HG03025 (cell line): ENCODE data around the gene ERVV-1.
"Not testable (repeated sequence)": the region's sequence is repeated elsewhere in the genome, so short reads cannot be mapped to it uniquely, and the experiment has no call there.

ENCODE experiments used
- ATAC-seq: cut with Tn5 transposase; IDR thresholded peaks from one replicate; pipeline ENCODE4 v1.9.1; 2021; ENCODE audit warnings: mild to moderate bottlenecking, moderate library complexity; ENCODE audit not compliant: unreplicated experiment, low FRiP score

ERVV-1 gene, protein sequence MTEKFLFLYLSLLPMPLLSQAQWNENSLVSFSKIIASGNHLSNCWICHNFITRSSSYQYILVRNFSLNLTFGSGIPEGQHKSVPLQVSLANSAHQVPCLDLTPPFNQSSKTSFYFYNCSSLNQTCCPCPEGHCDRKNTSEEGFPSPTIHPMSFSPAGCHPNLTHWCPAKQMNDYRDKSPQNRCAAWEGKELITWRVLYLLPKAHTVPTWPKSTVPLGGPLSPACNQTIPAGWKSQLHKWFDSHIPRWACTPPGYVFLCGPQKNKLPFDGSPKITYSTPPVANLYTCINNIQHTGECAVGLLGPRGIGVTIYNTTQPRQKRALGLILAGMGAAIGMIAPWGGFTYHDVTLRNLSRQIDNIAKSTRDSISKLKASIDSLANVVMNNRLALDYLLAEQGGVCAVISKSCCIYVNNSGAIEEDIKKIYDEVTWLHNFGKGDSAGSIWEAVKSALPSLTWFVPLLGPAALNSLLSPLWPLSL

DNA sequence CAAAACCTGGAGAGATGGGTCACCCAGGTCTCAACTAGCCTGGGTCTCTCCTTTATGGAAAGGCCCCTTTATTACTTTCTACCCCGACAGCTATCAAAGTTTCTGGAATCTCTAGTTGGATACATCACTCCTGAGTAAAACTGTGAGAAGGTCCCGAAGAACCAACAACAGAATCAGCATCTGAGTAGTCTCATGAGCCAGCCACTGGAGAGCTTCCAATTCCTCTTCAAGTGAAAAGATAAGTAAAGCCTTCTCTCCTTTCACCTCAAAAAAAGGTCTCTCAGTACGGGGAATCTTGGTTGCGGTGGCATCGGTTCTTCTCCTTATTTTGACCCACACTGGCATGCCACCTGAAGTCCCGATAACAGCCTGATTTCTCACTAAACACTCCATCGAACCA is at the start of gene ERVV-1:
Gene ERVV-1, plus strand, starts transcription at position 301 of the 400 bp plus-strand sequence. CDS start 170 bp downstream, outside the sequence.
- ATAC-seq: no peak

DNA sequence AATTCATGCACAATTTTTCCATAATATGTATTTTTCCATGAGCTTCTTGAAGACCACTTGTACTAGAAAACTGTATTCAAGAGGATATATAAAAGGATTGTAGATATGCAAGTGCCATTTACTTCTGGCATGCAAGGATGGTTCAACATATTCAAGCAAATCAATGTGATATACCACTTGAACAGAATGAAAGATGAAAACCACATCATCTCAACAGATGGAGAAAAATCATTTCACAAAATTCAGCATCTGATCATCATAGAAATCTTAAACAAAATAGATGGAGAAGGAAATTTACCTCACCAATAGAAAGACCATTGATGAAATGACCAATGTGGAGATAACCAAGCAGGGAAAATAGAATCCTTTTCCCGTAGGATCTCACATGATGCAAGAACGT is 45.9 kb upstream of the ERVV-1 start:
- ATAC-seq: no peak

DNA sequence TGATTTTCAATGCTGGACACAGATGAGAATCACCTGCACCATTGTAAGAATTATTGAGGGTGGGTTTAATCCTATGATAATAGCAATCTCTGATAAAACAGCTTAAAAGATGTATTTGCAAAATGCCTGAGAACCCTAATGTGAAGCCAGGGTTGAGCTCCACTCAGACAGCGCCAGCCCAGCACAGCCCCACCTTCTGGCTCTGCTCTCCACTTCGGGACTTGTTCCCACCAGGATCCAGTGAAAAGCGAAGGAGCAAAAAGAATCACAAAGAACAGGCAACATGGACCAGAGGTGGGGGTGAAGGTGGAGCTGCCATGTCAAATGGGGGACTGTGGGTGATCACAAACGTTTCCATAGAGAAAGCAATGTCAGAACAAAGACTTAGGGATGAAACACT is 32.4 kb upstream of the ERVV-1 start:
- ATAC-seq: no peak

DNA sequence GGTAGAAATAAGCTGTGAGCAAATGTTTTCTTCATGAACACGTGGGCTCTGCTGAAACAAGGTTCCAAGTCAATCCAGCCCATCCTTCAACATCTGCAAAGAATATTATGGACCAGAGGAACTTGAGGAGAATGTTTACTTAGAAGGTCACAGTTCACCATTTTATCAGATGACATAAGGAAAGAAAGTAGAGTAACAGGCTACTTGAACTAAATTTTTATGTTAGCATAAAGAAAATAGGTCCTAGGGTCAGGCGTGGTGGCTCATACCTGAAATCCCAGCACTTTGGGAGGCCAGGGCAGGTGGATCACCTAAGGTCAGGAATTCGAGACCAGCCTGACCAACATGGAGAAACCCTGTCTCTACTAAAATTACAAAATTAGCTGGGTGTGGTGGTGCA is 30.6 kb upstream of the ERVV-1 start:
- not testable (repeated sequence) for ATAC-seq

DNA sequence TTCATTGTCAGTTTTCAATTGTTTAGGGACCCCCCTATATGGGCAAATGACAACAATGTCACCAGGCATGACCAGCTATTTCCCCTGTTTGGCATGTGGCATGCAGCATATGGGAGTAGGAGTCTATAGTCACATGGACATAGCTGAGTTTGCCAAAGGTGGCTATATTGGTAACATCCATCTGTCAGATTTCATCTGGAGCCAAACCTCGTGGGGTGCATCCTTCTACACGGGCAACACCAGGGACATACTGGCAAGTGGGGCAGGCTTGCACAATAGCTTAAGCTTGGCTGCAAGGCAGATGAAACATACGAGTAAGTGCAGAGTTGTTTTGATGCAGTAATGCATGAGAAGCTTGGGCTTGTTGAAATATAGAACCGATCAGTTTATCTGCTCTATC is 26.5 kb upstream of the ERVV-1 start:
- ATAC-seq: no peak

DNA sequence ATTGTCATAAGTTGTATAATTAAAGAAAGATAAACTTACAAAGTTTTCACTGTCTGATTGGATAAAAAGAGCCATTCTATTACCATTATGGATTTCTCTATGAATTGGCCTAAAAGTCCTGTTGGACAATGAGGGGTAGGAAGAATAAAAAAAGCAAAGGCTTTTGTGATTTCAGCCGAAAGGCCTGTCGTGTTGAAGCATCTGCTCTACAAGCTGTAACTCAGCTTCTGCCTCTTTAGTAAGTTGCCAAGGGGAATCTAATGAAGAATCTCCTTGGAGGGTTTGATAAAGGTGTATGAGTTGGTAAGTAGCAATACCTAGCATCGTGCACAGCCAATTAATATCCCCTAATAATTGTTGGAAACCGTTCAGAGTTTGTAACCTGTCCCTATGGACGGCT is 25.2 kb upstream of the ERVV-1 start:
- ATAC-seq: no peak

DNA sequence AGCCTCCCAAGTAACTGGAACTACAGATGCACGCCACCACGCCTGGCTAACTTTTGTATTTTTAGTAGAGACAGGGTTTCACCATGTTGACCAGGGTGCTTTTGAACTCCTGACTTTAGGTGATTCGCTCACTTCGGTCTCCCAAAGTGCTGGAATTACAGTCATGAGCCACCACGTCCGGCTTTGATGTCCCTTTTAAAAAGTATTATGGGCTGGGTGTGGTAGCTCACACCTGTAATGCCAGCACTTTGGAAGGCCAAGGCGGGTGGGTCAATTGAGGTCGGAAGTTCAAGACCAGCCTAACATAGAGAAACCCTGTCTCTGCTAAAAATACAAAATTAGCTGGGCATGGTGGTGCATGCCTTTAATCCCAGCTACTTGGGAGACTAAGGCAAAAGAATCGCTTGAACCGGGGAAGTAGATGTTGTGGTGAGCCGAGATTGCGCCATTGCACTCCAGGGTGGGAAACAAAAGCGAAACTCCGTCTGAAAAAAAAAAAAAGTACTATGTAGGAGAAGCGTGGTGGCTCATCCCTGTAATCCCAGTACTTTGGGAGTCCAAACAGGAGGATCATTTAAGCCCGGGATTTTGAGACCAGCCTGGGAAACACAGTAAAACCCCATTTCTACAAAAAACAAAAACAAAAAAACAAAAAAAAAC is 22.8 kb upstream of the ERVV-1 start:
- ATAC-seq: no peak

DNA sequence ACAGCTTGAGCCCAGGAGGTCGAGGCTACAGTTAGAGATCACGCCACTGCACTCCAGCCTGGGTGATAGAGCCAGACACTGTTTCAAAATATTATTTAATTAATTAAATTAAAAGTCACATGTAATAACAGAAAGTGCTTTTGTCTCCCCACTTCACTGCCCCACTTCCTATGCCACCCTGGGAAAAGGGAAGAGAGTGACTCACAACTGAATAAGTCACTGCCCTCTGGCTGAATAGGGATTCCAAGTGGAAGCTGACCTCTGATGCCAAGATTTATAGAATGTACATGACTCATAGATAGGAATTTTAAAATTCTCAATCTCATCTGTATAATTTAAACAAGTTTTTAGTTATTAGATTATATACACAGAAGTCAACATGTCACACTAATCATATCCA is 22.2 kb upstream of the ERVV-1 start:
- no peak for ATAC-seq

DNA sequence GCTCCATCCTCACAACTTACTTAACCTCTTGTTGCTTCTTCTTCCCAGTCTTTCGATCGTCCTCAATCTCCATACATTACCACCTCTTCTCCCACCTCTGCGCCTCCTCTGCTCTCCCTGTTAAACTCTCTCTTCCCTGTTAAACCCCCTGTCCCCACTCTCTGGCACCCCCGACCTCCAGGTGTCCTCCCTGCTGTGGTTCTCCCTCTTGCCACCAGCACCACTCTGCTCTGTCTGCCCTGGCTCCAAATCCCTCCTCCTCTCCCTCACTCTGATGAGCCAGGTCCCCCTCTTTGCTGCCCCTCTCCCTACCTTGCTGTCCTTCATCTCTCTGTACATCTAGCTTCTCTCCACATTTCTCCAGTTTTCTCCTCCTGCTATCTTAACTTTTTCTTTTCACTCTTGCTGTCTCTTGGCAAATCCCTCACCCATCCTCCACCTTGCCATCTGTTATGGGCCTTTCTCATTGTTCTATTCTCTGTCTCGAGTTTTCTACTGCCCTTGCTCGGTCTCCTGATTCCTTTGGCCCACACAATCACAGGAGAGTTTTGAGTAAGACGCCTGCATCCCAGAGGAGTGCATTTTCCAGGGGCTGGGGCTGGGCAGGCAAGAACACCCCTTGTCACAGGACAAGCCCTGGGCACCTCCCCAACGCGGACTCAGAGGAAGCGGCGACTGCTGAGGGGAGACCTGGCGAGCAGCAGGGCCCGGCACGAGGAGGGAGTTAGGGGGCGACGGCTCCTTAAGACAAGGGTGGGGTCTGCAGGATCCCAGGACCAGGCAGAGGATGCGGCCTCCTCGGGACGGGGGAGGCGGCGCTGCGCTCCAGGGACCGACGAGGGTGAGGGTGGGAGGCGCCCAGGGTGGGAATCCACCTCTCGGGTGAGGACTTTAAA is 21.4 kb upstream of the ERVV-1 start:
- ATAC-seq: no peak

DNA sequence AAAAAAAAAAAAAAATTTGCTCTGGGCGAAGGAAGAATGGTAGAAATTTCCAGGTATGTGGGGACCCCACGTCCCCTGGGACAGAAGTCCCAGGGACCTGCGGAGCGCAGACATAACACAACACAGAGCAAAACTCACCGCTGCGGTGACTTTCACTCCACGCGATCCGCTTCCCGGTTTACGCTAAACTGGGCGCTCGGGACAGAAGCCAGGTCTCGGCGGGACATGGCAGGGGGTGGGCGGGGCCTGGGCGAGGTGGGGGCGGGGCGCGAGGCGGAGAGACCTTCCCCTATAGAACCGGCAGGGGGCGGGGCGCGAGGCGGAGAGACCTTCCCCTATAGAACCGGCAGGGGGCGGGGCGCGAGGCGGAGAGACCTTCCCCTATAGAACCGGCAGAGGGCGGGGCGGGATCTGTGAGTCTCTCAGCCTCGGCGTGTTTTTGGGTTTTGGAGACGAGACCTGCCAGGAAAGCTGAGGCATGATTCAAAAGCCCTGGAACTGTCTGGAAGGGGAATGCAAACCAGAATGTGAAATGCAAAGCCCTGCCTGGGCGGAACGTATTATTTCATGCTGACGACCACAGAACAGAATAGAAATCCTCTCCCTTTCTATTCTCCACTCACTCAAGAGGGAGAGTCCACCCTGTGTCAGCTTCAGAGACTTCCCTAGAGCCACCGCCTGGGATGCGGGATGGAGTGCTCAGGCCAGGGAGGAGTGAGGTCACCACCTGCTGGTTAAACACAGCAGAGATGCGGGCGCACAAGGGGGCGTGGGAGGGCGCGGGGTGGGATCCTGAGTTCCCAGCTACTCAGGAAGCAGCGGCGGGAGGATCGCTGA is 20.2 kb upstream of the ERVV-1 start:
- ATAC-seq: no peak

DNA sequence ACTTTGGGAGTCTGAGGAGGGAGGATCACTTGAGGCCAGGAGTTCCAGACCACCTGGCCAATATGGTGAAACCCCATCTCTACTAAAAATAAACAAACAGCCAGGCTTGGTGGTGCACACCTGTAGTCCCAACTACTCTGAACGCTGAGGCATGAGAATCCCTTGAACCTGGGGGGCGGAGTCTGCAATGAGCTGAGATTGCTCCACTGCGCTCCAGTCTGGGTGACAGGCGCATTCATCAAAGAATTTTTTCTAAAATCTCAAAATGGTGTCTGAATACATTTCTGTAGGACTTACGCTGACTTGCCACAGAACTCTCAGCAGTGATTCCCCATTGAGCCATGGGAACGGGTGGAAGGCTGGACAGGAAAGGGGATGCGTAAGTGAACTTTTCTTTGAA is 18.0 kb upstream of the ERVV-1 start:
- no peak for ATAC-seq

DNA sequence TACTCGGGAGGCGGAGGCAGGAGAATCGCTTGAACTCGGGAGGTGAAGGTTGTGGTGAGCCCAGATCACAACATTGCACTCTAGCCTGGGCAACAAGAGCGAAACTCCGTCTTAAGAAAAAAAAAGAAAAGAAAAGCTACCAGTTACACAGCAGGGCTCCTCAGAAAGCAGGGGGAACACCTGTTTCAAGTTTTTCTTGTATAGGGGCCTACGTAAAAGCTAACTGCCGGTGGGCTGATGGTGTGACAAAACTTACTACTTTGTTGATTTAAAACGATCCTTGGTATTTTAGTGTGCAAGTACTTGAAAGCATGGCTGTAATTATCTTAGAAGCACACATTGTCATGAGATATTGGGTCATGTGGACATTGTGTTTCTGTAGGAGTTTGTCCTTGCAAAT is 15.7 kb upstream of the ERVV-1 start:
- no peak for ATAC-seq

DNA sequence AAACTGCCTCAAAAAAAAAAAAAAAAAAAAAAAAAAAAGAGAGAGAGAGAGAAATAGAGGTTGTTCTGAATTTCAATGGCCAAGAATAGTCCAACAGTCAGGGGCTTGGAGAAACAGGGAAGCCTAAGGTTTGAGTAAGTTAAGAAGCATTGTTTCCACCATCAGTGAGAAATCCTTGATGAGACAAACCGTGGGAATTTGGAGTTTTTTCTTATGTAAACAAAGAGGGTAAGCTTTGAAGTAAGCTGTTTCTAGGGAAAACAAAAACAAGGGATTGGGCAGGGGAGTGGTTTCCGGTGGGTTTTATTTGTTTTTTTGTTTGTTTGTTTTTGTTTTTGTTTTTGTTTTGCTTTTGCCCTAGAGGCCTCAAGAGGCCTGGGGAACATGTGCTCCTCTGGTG is 11.2 kb upstream of the ERVV-1 start:
- ATAC-seq: no peak

DNA sequence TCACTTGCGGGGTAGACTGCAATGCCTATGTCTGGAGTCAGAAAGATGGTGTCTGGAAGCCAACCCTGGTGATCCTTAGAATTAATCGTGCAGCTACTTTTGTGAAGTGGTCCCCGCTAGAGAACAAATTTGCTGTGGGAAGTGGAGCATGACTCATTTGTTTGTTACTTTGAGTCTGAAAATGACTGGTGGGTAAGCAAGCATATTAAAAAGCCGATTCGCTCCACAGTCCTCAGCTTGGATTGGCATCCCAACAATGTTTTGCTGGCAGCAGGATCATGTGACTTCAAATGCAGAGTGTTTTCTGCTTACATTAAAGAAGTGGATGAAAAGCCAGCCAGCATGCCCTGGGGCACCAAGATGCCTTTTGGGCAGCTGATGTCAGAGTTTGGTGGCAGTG is 9.5 kb upstream of the ERVV-1 start:
- ATAC-seq: no peak

DNA sequence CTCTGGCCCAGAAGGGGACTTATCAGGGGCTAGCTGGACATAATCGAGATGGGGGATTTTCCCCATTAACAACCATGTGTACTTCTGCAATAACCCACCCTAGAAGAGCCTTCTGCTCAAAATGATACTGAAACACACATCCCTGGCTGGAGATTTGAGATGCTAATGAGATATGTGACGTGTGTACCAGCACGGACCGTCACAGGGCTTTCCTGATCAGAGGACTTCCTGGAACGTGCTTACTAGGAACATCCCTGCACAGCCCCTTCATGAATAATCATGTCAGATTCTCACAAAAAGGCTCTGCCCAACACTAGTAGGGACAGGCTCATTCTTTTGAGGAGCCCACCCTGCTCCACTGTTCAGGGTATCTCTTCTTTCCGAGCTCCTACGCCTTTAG is 6.5 kb upstream of the ERVV-1 start:
- ATAC-seq: no peak

DNA sequence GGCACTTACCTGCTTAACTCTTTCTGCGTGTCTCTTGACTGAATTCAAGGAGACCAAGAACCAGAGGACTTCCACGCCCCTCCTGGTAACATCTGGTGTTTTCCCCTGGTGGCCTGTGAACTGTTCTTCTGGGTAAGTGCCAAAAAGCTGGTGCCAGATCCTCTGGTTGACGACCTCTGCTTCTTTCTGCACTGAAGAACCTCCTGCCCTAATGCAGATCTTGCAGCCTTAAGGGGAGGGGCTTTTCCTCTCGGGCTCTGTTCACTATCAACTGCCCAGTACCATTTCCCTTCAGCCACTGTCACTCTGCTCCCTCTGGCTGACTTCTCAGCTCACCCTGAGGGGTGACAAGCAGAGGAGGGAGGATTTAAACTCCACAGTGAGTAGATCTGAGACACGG is 6.1 kb upstream of the ERVV-1 start:
- ATAC-seq: no peak

DNA sequence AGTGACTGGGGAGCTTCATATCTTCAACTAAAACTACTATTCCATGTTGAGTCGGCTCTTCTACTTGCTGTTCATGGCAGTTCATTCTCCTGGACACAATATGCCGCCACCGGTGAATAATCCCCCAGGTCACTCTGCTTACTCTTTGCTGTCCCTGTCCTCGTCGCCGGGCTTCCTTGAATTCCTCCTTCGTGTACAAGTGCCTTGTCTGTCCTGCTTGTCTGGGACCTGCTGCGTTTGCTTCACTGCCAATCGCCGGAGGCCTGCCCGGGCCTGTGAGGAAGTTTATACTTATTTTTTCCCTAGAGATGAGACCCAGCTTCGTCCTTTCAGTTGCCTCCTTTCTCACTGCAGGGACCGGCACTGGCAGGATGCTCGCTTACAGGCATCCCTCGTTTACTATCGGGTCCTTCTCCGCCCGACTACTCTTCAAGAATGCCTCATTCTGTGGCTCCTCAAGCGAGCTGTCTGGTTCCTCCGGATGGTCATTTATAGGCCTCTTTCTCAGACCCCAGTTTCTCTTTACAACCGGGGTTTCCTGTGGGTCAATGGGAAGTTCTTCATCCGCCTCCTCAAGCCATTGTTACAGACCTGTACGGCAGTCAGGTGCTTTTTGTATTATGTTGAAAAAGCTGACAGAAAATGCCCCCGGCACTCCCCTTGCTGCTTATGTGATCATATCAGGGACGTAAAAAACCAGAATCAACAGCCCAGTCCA is 5.5 kb upstream of the ERVV-1 start:
- no peak for ATAC-seq

DNA sequence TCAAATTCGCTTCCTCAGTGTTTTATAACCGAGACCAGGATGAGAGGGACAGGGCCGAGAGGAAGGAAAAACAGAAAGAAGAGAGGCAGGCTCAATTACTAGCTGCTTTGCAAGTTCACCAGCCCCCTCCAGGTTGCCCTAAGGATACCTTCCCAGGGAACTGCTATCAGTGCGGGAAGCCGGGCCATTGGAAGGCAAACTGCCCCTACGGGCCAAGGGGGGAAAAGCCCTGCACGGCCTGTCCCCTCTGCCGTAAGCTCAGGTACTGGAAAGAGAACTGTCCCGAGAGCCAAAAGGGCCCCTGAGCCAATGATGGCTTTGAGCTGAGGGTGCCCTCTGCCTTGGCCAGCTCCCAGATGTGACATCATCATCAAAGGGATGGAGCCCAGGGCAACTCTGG is 3.2 kb upstream of the ERVV-1 start:
- no peak for ATAC-seq

DNA sequence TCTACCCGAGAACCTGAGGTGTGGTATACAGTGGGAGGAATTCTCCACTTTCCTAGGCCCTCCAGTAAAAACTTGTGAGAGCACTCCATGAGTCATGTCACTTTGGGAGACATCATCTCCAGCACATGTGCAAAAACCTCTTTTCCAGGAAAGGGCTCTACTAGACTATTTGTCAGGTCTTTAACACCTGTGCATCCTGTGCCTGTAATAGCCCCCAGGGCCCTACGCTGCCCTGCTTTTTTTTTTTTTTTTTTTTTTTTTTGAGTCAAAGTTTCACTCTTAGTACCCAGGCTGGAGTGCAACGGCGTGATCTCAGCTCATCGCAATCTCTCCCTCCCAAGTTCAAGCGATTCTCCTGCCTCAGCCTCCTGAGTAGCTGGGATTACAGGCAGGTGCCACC is 1.7 kb upstream of the ERVV-1 start:
- ATAC-seq: no peak

DNA sequence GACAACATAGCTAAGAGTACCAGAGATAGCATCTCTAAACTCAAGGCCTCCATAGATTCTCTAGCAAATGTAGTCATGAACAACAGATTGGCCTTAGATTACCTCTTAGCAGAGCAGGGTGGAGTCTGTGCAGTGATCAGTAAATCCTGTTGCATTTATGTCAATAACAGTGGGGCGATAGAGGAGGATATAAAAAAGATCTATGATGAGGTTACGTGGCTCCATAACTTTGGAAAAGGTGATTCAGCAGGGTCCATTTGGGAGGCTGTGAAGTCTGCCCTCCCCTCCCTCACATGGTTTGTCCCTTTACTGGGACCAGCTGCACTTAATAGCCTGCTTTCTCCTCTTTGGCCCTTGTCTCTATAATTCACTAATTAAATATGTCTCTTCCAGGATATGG is 1.4 kb downstream of the ERVV-1 start:
- no peak for ATAC-seq
